IPS-11a (cell line): Measurements from ENCODE around the gene KRT79.

Experiments used
- H3K4me3 ChIP-seq: one replicate; pipeline ENCODE4 v1.5.1; 2013; ENCODE audit warnings: low read depth, low read length, control low read depth

Gene KRT79

DNA sequence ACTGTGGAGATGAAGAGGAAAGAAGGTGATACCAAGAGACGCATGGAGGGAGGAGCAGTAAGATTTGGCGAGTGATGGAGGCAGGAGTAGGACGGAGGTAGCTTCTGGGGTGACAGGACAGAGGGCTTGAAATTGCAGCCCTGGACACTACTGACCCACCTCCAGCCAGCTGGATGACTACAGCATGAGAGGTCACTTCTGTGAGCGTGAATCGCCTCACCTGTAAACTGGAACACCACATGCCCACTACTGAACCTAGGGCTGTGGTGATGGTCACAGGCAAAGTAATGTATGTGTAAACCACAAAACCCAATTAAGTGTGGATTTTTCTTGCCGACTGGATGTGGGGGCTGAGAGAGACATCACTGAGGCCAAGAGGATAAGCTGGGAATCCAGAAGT lies 13.6 kb downstream of the KRT79 start:
- H3K4me3 ChIP-seq = no peak overlapping the region

DNA sequence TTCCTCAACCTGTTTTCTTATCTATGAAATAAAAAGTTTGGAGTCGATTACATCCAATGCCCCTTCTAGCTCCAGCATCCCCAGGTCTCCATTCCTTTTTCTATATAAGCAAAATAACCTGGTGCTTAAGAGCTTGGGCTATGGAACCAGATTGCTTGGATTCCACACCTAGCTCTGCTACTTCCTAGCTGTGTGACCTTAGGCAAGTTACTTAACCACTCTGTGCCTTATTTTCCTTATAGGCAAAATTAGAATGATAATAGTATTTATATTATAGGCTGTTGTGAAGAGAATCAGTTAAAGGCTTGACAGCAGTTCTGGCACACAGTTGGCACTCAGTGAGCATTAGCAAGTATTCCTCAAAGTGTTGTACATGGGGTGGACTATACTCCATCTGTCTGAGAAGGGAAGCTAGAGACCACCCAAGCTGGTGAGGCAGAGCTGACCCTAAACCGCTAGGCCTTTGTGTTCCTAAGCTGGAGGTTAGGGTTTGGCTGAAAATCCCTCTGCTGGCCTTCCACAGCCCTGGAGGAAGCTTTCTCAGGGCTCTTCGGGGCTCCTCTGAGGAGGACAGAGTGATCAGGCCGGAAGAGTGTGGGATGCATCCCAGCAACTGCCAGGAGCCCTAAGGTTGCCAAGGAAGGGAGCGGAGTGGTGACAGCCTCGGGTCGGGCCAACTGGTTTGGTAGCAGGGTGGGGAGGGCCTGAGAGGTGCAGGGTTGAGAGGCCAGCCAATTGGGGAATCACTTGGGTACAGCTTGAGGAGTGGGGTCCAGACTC lies 14.2 kb downstream of the KRT79 start:
- no peak overlapping the region for H3K4me3 ChIP-seq

DNA sequence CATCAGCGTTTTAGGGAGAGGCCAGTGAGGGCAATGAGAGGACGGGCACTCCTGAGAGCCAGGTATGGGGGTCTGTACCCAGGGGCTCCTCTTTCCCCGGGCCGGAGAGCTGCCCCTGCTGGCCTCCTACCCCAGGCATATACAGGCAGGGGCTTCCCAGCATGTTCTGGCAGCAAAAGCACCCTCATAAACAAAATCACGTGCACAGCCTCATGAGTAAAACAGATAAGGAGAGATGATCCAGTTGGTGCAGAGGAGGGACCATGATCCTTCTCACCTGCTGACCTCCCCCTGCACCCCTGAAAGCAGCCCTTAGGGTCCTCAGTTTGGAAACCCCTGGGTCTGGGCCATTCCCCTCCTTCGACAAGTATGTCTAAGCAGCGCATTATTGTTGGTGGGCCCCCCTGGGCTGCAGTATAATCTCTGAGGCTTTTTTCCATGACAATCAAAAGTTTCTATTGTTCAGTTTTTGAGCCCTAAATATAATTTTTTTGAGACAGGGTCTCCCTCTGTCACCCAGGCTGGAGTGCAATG lies 15.2 kb downstream of the KRT79 start:
- no peak overlapping the region for H3K4me3 ChIP-seq

DNA sequence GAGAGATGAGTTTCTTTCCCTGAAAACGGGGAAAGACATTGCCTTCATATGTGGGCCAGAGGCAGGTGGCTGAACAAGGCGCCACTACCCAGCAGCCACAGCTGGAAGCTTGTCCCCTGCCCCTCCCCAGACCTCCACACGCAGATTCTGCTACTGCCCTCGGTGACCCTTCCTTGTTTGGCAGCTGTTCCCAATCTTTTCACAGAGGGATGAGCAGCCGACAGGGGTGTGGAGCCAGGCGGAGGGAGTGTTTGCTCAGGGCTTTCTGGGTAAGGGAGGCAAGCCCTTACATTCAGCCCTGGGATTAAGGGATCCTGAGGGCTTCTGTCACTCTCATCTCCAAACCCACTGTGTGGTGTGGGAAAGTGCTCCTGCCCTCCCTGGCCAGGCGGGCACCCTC lies 15.7 kb downstream of the KRT79 start:
- H3K4me3 ChIP-seq = no peak overlapping the region

DNA sequence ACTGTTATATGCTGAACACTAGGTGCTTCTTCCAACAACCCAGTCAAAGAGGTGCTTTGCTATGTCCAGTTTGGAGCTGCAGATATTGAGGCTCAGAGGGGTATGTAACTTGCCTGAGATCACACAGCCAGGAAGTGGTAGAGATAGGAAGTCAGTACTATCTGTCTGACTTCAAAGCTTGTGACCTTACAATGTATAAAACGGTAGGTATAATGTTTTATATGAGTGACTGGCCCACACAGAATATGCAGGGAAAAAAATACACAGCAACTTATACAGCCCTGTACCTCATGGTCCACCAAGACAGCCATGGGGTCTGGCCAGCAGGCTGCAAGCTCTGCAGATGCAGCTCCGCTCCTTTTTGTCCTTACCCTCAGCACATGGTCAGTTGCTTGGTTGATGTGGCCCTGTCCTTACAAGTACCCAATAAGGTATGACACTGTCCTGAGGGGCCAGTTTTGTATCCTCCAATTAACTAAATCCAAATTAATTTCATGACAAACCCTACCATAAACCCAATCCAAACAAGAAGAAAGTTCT lies 16.3 kb downstream of the KRT79 start:
- H3K4me3 ChIP-seq = no peak overlapping the region

DNA sequence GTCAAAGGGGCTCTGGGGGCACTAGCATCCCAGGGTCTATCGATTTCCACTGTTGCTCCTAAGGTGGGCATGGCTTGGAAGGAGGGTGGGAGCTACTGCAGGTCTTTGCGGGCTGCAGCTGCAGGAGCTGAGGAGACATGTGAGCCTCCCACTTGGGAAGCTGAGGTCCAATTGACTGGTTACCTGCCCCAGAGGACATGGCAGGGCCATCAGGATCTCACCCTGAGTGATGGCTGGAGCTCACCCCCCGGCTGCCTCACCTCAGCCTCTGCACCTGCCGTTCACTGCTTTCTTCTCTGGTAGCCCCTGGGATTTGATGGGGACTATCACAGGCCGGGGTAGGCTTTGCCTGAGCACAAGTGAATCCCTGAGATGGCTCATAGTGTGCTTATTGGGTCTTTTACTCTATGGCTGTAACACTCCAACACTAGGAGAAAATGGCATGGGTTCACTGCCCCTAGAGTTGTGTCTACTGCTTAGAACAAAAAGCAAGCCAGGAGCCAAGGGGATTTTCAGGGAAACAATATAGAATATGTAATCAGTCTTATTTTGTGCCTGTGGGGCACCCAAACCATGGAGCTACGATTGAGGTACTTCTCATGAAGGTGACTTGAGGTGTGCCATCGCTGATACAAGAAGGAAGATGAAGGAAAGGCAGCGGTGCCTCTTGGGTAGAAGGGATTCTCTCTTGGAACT lies 17.0 kb downstream of the KRT79 start:
- H3K4me3 ChIP-seq = no peak overlapping the region

DNA sequence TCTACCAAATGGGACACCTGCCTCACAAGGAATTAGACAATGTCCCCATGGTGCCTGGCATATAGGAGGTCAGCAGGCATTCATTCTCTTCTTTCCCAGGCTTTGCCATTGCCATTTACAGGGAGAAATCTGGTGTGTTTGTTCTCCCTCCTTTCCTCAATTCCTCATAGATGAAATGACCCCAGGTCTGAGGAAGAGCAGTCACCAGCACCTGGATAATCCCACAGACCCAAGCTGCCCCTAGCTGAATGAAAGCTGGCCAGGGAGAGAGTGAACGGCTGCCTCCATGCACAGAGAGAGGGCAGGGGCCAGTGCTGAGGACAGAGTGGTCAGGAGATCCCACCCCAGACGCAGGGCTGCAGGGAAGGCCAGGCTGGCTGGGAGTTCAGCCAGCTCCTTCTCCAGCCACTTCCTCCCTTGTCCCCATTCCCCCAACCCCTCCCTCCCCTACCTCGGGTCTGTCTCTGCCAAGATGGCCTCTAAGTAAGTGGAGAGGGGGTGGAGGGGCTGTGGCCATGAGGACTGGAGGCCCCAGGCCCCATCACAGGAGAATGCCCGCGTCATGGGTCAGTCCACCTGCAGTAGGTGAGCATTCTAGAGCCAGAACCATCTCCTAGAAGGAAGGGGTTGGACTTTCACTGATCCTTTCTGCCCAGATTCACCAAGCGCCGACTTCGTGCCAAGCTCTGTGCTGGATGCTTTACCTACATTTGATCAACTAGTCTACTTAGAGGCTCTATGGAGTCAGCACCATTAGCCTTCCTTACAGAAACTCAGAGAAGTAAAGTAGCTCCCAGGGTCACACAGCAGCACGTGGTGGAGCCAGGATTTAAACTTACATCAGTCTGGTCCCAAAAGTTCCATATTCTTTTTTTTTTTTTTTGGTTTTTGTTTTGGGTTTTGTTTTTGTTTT lies 18.2 kb downstream of the KRT79 start:
- H3K4me3 ChIP-seq = no peak overlapping the region

DNA sequence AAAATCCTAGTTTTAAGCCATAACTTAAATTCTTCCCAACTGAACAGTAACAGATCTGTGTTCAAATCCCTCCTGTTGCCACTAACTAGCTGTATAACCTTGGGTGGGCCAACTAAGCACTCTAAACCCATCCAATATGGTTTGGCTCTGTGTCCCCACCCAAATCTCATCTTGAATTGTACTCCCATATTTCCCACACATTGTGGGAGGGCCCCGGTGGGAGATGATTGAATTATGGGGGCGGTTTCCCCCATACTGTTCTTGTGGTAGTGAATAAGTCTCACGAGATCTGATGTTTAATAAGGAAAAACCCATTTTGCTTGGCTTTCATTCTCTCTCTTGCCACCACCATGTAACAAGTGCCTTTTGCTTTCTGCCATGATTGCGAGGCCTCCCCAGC lies 18.9 kb downstream of the KRT79 start:
- no peak overlapping the region for H3K4me3 ChIP-seq

DNA sequence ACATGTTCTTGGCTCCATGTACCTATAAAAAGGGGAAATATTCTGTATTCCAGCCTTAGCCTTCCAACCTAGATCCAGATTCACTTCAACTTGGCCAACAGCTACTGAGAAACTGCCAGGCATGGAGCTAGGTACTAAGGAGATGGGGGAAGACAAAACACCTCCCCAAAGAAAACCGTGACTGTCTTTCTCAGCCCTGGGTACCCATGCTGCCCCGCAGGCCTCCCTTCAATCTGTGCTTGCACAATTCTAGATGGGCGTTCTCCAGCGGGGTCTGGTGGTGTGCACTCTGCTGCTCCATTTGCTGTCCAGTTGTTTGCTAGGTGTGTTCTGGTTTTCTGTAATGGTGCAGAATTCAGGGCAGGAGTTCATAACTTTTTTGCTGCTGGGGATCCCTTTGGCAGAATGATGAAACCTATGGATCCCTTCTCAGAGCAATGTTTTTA lies 19.4 kb downstream of the KRT79 start:
- H3K4me3 ChIP-seq = no peak overlapping the region

DNA sequence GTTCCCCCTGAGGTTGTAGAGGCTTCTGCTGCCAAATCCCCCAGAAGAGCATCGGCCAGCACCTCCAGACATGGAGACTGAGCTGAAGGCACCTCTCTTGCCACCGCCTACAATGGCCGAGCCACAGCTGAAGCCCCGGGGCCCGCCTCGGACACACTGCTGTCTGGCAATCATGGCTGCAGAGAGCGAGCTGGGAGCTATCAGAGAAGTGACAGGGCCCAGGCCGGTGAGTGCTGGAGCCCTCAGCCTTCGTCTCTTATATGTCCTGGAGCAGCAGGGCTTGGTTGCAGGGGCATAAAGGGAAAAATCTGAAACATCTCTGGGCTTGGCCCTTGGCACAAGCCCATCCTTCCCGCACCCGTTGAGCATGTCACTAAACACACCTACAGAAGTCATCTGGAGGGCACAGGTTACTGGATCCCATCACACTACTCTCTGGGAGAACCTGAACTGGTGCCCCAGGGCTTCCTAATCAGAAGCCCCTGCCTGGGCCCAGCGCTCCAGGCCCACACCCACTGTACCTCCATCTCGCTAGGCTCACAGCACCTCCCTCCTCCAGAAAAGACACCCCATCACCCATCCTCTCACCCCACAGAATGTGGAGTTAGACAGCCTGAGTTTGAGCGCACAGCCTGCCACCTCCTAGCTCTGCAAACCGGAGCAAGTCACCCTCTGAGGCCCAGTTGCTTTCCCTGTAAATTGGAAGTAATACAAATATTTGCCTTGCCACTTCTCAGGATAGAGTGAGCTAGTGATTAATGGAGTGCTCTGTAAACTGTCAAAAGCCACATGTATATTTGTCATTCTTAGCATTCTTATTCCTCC lies 20.0 kb downstream of the KRT79 start, which contains the start of gene KRT4:
Gene KRT4, minus strand, starts transcription at position 232 of the 825 bp plus-strand sequence. Its CDS starts 58 bp downstream, at position 174.
- no peak within 1 kb of the TSS for H3K4me3 ChIP-seq

DNA sequence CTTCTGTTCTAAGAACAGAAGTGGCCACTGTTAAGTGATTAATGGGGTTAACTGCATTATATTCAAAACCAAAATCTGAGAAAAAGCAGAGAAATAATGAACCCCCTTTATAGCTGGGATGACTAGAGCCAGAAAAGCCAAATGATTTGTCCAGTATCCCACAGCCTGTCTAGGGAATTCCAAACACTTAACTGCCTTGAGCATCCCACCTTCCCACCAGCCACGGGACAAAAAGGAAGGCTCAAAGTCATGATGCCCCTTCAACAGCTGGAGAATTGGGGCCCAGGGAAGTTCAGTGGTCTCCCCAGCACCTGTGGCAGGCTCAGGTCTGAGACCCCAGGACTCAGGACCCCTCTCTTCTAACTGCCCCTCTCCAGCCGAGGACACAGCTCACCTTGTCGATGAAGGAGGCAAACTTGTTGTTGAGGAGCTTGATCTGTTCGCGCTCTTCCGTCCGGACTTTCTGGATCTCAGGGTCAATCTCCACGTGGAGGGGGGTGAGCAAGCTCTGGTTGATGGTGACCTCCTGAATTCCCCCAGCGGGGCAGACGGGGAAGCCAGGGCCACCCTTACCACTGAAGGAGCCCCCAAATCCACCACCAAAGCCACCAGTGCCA lies 20.8 kb downstream of the KRT79 start:
- H3K4me3 ChIP-seq = no peak overlapping the region

DNA sequence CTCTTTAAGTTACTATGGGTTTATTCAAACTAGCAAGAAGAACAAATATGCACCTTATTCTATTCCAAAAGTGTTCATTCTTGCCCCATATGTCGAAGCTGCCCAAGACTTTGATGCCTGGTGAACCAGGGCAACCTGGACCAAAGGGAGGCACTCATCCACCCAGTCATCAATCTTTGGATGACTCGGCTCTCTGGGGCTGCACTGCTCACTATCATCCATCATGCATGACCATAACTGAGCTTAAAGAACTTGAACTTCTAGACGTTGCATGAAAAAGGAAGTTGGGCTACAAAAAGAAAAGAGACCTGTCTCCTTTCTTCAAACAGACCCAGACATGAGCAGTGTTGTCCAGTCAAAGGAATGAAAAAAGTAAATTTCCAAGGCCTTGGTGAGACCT lies 21.4 kb downstream of the KRT79 start:
- H3K4me3 ChIP-seq = no peak overlapping the region

DNA sequence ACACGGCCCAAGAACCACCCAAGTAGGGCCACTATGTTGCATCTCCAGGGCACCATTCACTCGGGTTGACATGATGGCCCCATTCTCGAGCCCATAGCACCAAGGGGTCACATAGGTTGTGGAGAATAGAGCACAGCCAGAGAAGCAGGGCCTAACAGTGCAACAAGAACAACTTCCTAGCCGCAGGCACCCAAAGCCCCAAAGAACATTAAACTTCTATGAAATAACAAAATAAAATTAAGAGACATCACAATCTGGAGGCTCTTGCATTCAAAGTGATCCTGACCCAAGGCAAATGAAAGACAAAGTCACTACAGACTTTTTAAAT lies 22.1 kb downstream of the KRT79 start:
- H3K4me3 ChIP-seq = no peak overlapping the region

DNA sequence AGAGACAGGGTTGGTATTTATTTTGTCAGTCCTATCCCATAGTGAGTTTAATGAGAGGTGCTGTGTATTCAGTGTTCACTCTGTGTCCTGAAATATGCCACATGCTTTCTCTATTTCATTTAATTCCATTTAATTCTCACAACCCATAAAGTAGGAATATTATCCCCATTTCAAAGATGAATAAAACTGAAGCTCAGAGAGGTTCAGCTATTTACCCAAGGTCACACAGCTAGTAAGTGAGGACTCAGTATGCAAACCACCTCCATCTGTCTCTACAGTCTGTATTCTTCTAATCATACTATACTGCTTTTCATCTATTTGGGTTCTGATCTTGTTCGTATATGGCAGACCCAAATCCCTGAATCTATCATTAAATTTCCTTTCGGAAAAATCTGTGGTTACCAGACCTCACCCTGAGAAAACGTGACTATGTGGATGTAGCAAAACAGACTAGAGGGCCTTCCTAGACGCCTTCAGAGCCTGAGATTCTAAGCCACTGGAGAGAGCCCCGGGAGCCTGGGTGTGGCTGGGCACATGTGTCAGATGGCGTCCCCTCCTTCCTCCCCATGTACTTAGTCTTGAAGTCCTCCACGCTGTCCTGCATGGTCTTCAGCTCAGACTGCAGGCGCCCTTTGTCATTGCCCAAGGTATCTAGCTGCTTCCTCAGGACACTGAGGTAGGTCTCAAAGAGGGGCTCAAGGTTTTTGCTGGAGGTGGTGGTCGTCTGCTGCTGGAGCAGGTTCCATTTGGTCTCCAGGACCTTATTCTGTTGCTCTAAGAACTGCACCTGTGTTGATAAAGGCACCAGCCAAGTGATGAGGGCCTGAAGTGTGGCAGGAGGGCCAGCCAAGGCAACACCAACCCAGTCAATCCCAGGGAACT lies 22.7 kb downstream of the KRT79 start:
- H3K4me3 ChIP-seq = no peak overlapping the region

DNA sequence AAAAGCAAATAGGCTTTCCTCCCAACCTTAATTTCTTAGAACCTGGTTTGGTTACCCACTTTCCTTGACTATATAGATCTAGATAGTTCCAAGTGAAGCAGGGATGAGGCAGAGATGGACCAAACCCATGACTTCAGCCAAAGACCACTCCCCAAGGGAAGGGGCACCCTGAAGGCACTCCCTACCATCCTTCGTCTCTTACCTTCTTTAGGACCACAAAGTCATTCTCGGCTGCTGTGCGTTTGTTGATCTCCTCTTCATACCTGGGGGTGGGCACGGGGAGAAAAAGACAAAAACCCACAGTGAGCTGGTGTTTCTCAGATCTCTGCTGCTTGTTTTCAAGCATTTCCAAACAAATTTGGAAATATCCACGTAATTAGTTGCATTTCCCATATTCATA lies 23.6 kb downstream of the KRT79 start:
- H3K4me3 ChIP-seq = no peak overlapping the region

DNA sequence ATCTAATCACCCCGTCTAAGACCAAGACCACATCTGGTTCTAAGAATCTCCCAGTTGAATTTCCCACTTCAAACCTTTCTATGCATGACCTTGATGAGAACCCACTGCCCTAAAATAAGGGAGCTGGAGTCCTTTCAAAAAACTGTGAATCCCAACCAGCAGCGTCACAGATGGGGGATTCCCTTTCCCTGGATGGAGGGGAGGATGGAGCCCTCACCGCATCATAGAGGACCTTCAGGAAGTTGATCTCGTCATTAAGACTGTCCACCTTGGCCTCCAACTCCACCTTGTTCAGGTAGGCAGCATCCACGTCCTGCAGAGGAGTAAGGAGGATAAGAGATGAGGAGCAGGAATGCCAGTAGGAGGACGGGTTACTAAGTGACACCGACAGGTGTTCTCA lies 24.9 kb downstream of the KRT79 start:
- H3K4me3 ChIP-seq = no peak overlapping the region

DNA sequence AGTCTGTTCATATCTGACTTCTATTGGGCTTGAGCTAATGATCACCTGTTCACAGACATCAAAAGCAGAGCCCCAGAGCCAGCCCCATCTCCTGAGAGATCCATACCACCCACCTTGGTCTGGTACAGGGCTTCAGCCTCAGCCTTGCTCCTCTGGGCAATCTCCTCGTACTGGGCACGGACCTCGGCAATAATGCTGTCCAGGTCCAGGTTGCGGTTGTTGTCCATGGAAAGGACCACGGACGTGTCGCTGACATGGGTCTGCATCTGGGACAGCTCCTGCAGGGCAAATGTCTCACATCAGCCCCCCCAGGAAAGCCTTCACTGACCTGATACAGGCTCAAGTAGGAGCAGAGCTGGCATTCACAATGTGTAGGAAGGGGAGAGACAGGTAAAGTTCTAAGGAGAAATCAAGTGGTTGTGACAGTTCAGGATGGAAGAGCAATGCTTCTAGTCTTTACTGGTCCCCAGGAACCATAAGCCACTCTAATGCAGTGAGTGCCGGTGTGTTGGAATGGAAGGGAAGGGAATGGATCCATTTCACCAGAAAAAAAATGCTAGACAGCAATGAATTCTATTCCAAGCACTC lies 25.4 kb downstream of the KRT79 start:
- no peak overlapping the region for H3K4me3 ChIP-seq
